GM23248 (cell line): Measurements from ENCODE around the gene SP3.

Source experiments
- EZH2 ChIP-seq: fragments of 200-600 bp; sonication (generic); IDR thresholded peaks from 2 replicates; pipeline ENCODE4 v1.6.1; 2018; ENCODE audit warnings: antibody characterized with exemption, mild to moderate bottlenecking; ENCODE audit not compliant: insufficient read depth, poor library complexity, severe bottlenecking
- EZH2phosphoT487 ChIP-seq: fragments of 200-600 bp; sonication (generic); IDR thresholded peaks from 2 replicates; pipeline ENCODE4 v1.6.1; 2018; ENCODE audit warnings: antibody characterized with exemption, moderate library complexity, mild to moderate bottlenecking, low read depth; ENCODE audit not compliant: insufficient read depth

DNA sequence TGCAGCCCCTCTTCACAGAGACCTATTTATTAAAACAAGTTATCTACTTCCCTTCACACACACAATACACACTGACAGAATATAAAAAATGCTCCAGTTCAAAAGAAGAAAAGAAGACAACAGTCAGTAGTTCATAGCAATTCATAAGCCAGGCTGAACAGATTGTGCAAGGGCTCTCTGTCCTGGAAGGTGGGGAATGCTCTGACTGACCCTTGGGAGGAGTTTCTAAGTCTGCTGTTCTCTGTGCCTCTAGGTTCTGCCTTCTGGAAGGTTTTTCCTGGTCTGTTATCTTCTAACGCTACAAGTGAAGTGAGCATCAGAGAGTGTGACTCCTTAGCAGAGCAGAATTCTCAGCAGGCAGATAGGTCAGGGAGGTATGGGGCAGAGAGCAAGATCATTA lies 35.7 kb downstream of the SP3 start:
- no peak for TF ChIP-seq EZH2phosphoT487
- TF ChIP-seq EZH2 = no peak
